Measurements from ENCODE around the gene MECR.

DNA sequence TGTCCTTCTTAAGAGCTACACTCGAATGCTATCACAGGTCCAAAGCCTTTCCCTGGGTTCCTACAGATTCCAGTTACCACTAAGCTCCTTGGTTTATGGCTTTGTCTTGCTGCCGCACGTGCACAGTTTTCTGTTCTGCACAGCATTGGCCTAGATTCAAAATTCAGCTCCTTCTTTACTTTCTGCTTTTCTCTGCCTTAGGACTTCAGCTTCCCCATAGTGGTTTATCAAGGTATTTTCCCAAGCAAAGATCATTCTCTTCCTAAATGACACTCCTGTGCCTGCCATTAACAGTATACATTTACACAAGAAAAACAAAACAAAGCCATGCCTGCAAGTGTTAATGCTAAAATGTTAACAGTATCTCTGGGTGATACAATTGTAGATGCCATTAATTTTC is 47.4 kb upstream of the MECR start:
- TF ChIP-seq, protein P1, sequence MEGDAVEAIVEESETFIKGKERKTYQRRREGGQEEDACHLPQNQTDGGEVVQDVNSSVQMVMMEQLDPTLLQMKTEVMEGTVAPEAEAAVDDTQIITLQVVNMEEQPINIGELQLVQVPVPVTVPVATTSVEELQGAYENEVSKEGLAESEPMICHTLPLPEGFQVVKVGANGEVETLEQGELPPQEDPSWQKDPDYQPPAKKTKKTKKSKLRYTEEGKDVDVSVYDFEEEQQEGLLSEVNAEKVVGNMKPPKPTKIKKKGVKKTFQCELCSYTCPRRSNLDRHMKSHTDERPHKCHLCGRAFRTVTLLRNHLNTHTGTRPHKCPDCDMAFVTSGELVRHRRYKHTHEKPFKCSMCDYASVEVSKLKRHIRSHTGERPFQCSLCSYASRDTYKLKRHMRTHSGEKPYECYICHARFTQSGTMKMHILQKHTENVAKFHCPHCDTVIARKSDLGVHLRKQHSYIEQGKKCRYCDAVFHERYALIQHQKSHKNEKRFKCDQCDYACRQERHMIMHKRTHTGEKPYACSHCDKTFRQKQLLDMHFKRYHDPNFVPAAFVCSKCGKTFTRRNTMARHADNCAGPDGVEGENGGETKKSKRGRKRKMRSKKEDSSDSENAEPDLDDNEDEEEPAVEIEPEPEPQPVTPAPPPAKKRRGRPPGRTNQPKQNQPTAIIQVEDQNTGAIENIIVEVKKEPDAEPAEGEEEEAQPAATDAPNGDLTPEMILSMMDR (IDR thresholded peaks at IDR 0.05; ENCODE audit: low read depth, low read length, poor library complexity, severe bottlenecking) = no peak
- TF ChIP-seq EZH2phosphoT487 (IDR thresholded peaks at IDR 0.05; ENCODE audit: borderline replicate concordance, low read length) = no peak
